HG03521 (cell line): ENCODE data around the gene KIF7.

Experiments used
- ATAC-seq: cut with Tn5 transposase; IDR thresholded peaks from one replicate; pipeline ENCODE4 v1.9.1; 2021; ENCODE audit warnings: mild to moderate bottlenecking, moderate library complexity; ENCODE audit not compliant: unreplicated experiment

Gene KIF7

DNA sequence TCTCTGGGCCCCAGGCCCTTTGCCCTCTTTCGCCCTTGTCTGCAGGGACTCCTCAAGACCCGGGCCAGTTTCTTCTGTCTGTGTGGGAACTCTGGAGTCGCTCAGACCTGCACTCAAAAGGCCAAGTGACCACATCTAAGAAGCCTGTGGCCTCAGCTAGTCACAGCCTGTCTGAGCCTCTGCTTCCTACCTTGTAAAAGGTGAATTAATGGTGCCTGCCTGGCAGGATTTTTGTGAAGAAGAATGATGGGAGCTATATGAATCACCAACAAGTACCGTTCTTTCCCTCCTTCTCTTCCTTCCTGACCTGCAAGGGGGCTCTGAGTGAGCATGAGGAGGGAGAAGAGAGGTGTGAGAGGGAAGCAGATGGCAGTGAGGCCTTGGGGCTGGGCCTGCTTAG, 16.4 kb upstream of the KIF7 start:
- ATAC-seq: no peak

DNA sequence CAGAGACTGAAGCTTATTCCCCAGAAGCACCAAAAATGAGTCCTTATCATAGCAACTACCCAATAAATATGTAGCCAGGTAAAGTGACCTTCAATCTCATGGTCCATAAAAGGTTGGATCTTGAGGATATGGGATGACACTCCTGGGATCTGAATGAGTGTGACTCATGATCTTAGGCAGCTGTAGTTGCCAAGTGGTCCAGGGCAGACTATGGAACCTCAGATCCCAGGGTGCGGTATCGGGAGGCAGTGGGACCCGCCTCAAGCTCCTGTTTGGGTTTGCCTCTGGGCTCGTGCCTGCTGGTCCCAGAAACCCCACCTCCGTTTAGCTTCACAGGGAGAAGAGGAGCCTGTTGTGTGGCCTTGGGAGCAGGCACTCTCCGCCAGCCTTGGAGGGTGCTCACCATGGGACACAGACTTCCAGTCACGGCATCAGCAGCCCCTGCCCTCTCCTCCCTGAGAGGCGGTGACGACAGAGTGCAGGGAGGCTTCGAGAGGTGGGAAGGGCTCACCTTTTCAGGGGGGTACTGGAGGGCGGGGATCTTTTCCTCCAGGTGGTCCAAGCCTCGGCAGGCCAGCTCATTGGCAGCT, 15.8 kb upstream of the KIF7 start:
- no peak for ATAC-seq

DNA sequence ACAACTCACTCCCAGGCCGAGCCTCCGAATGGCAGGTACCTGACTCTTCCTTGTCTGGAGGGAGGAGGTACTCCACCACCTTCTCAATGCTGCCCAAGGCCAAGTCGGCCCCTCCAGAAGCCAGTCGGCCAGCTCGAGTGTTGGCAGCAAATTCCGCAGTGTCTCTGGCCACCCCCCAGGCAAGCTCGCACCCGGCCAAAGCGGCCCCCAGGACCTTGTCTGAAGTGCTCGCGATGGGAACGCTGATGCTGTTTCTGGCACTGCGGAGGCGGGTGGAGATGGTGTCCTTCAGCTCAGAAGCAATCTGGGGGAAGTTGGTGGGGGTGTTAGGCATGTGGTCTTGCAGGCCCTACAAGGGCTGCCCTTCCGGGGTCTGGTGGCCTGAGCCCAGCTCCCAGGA, 14.7 kb upstream of the KIF7 start:
- ATAC-seq: no peak

DNA sequence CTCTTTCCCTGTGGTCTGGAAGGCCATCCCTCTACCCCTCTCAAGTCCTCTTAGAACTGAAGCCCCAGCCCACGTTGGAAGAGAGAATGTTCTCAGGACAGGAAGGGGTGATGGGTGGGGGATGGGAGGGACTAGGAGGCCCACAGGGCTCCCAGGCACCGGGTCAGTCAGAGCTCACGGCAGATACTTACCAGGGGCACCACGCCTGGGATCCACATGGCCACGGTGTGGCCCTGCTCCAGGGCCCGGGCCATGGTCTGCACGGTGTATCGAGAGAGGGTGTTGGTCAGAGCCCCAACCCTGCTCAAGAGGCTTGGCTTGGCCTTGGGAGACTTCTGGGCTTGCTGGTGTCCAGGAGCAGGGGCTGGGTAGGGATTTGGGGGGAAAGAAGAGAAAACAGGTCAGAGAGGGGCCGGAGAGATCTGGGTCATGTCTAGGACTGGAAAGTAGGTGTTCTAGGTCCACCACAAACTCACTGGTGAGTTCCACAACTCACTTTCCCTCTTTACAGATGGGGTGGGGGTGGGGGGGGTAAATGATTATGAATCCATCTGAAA, 14.1 kb upstream of the KIF7 start:
- ATAC-seq: no peak

DNA sequence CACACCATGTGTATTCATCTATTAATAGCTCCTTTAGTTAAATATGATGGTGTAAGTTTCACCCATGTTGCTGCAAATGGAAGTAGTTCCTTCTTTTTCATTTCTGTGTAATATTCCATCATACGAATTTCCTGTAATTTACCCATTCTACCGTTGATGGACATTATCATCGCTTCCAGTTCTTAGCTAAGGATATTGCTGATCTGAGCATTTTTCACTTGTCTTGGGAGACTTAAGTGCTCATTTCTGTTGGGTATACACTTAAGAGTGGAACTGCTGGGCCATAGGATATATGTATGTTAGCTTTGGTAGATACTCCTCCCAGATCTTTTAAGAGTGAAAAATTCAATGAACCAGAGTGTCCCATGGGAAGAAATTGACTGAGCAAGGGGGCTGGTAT, 12.9 kb upstream of the KIF7 start:
- ATAC-seq: no peak

DNA sequence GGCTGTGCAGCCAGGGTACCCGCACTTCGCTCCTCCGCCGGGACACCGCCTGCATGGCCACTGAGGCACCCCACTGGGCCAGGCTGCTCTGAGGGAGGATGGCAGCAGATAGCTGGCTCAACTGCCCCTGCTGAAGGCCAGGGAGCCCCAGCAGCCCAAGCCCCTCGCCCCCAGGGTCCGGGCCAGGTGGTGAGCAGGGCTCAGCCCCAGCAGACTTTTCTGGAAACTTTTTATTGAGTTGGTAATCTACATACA, 12.4 kb upstream of the KIF7 start:
- no peak for ATAC-seq

DNA sequence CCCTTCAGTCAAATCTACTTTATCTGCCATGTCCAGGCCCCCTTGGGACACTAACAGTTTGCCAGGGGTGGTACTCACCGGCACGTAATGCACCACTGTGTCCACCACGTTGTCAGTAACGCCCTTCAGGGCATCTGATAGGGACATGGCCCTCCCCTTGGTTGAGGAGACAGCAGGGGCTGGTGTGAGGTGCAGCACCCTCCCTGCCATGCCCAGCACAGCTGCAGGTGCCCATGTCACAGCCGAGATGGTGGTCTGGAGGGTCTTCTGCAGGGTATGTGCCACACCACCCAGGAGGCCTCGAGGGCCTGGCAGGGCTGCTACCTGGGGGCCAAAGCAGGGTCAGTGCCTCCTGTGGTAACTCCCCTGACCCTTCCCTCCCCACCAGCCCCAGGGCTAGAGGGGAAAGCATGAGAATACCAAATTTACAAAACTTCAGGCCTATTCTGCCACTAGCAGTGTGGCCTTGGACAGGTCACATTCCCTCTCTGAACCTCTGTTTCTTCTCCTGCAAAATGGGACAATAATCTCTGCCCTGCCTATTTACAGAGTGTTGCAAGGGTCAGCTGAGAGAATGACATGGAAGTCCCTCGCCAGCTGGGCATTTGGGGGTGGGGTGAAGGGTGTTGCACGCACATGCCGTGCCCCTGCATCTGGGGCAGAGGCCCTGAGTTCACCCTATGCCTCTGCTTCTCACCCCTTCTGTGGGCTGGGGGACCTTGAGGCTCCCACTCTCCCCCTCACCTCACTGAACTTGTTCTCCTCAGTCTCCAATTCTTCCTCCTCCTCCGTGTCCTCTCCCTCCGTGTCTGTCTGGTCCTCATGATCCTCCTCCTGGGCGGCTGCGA, 11.8 kb upstream of the KIF7 start:
- no peak for ATAC-seq

DNA sequence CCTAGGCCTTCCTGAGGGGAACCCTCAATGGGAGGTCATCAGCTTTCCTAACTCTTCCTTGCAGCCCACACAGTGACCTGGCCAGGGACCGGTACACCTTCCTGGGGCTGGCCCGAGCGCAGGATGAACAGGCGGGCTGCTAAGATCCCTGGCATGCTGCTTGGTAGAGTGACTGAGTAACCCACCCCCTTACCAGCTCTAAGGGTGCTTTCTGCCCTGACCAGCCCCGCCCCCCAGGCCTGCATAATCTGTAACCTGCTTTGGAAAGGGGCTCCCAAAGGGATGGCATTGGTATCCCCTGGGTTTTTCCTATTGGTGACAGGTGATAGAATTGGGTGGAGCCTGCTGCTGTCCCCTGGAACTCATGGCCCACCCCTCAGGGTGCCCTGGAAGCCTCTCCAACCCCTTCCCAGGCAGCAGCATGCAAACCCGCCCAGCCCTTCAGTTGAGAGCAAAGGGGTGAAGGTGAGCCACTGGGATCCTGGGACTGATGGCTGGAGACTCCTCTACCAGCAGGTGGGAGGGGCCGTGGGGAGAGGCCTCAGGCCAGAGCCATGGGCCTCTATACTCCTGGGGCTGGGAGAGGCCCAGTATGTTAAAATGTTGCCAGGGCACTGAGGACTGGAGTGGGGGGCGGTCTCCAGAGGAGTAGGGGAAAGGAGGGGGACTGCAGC, 11.1 kb upstream of the KIF7 start:
- no peak for ATAC-seq

DNA sequence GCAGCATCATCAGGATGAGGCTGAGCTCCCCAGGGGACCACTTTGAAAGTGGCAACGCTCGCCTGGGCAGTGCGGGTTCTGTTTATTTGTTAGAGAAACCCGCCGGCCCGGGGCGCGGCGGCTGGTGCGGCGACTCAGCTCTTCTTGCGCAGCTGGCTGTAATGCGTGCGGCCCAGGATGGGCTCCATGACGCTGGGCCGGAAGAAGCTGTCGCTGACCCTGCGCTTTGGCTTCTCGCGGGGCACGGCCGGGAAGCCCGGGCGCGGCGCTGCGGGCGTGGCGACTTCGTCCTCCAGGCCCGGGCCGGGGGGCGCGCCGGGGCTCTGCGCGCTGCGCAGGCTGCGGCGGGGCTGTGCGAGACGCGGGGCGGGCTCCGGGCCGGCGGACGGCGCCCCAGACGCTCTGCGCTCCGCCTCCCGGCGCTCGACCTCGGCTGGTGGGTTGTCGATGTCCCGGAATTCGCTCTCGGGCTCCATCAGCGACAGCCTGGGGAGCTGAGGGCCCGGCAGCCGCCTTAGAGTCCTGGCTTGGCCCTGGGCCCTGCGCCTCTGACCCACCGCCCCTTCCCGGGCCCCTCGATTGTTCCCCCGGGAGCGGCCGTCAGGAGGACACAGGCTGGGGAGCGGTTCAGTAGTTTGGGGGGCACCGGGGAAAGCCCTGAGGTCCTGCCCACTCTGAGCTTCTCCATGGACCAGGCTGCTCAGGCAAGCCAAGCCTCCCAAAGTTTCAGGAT, 10.3 kb upstream of the KIF7 start:
- no peak for ATAC-seq

DNA sequence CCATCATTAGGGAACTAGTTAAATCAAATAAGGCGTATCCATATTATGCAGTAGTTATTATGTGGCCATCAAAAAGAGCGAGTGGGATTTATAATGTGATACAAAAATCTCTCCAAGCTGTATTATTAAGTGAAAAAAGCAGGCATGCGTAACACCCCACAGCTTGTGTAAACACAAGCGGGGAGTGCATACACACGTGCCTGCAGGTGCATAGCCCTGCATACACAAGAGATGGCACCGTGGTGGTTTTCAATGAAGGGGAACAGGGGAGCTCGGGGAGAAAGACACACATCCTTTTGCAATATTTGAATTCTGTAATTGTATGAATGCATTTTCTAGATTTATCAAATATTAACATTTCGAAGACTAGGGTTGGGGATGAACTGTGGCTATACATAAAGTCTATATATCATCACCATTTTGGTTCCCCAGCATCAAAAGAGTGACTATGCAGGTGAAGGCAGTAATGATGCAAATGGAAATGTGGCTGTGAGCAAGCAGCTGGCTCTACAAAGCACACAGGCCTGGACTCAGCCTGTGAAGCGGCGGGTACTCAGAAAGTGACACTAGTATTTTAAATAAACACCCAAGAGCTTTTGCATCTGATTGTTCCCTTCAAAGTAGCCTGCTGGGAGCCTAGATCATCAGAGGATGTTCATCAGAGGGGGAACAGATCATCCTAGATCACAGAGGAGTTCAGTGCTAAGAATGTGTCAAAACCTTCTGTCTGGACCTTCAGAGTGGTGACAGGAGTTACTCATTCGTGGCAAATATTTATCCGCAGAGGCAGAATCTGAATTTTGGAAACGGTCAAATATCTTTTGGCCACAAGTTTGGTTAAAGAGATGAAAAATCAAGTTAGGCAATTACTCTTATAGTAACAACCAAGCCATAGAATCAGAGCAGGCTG, 9.4 kb upstream of the KIF7 start:
- ATAC-seq: no peak

DNA sequence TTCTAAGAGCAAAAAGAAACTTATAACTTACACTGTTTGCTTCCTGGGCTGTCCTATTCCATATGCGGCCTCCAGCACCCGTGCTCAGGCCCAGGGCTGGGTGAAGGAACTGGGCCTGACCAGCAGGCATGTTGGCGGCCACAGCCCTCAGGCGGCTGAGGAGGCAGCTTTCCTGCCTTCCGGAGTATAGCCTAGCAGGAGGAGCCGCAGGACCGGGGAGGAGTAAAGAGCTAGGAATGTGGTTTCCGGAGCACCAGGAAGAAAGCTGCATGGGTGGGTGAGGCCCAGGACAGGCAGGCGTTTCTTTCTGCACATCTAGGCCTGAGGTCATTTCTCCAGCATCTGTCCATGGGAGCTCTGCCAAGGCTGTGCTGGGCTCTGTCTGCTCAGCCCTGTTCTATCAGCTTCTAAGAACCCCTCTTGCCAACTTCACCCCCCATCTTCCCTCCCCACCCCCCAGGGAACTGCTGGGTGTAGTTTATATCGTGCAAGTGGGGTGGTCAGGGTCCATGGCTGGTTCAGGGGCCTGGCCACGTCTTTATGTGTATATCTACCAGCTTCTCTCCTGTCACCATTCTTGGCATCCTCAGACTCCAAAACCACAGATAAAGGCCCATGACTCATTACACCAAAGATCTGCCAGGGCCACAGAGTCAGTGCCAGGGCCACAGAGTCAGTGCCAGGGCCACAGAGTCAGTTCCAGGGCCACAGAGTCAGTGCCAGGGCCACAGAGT, 7.8 kb upstream of the KIF7 start:
- ATAC-seq: no peak

DNA sequence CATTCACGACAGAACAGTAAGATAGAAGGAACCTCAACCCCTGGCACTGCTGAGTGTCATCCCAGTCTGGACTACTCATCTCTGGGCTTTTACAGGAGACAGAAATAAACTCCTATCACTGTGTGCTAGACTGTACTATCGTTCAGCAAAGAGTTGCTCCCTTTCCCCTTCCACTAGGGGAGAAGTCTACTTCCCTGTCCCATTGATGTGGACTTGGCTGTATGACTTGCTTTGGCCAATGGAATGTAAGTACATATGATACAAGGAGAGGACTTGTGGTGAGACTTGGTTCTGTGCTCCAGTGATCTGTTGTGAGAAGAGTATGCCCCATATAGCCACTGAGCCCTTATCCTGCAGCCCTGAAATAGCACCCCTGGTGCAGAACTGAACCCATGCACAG, 5.3 kb upstream of the KIF7 start:
- no peak for ATAC-seq

DNA sequence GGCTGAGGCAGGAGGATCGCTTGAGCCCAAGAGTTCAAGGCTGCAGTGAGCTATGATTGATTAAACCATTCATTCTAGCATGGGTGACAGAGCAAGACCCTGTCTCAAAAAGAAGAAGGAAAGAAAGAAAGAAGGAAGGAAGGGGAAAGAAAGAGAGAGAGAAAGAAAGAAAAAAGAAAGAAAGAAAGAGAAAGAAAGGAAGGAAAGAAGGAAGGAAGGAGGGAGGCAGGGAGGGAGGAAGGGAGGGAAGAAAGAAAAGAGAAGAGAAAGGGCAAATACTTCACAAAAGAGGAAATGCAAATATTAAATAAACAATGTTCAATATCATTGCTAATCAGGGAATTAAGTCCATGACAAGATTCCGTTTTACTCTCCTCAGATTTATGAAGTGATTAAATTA, 4.0 kb upstream of the KIF7 start:
- no peak for ATAC-seq

DNA sequence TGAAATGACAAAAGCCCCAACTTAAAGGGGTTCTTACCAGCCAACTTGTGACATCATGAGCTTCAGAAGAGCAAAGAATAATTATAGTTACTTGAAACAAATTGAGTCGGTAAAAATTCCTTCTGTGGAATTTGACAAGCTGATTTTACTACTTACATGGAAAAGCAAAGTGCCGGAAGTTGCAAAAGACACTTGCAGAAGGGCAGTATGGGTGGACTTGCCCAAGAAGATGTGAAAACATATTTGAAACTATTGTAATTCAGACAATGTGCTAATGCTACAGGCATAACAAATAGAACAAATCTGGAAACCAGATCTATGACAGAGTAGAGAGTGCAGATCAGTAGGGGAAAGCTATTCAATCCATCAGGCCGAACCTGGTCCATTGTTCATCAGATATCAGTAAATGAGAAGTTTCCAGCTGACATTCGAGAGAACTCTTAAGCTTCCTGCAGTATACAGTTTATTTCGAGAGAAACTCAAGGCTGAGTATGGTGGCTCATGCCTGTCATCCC, 2.5 kb upstream of the KIF7 start:
- no peak for ATAC-seq

DNA sequence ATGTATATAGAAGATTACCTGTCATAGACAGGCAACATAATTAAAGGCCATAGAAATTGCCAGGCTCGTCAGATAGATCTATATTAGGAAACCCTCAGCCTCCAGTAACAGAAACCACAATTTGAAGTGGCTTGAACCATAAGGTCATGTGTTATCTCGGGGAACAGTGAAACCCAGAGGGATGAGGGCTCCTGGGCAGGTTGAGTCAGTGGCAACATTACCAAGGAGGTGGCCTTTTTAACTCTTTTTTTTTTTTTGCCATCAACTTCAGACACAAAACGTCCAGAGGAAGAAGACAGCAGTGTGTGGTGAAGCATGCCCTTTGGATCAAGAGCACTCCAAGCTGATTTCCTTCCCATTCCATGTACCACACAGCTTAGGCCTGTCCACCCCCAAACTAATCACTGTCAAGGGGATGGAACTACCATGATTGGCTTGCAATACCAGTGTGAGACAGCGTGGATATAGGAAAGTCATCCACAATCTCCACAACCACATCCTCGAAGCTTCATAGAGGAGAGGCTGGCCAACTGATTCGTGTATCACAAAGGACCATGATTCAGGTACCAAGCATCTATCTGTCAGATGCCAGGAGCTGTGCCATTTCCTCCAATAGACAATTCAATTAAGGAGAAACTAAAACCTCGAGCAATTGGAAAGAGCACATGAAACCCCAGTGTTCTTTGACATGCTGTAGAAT, 999 bp upstream of the KIF7 start:
- no peak for ATAC-seq

DNA sequence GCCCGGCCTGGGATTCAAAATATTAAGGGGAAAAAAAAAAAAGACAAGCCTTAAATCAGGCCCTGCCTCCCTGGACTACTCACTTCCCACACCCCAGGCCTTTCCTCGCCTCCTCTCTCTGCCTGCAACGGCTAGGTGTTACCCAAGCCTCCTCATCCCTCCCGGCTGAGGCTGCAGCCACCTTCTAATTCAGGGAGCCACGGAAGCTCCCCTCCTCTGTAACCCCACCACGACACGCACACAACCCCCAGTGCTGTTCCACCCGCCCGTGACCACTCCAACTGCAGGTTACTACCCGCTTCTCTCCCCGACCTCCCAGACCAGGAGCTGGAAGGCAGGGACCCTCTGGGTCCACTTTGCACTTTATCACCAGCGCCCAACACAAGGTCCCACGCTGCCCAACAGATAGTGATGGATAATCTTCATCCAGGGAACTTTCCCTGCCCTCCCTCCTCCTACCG, 936 bp downstream of the KIF7 start:
- ATAC-seq: no peak

DNA sequence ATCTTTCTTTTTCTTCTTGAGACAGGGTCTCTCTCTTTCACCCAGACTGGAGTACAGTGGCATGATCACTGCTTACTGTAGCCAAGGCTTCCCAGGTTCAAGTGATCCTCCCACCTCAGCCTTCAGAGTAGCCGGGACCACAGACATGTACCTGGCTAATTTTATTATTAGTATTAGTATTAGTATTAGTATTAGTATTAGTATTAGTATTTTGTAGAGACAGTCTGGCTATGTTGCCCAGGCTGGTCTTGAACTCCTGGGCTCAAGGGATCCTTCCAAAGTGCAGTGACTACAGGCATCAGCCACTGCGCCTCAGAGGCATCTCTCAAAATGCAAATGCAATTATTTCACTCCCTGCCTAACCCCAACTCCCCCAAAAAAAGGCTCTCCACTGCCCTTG, 1.7 kb downstream of the KIF7 start:
- ATAC-seq: no peak

DNA sequence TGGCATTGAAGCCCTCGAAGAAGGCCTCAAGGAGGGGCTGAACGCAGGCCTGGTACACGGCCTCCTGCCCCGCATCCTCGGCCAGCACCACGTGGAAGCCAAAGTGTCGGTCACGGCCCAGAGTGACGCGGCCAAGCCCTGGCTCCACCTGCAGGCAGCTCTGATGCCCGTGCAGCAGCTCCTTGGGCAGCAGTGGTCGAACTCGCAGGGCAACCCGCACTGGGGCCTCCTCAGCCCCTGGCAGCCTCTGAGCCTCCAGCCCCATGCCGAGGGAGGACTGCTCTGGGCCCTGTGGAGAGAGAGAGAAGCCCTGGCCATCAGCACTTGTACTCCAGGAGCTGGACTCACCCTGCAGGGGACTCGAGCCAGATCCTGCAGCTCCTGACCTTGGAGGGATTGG, 2.6 kb downstream of the KIF7 start:
- ATAC-seq: no peak

DNA sequence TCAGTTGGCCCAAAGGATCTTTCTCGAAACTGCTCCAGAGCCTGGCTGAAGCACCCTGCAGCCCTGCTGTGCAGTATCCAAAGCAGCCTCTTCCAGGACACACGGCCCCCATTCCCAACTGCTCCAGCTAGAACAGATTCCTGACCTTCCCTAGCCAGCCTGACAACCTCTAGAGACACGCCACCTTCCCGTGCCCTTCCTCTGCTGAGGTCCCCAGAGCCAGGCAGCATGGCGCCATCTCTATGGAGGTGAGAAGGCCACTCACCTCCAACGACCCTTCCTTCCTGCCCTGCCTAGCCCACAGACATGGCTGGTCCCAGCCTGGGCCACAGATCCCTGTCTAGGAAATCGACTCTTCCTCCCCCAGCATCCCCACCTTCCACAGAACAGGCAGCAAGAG, 3.1 kb downstream of the KIF7 start:
- no peak for ATAC-seq
